GDM1 (cell line): ENCODE data around the gene MEGF11.

ENCODE experiments used
- DNase-seq: peaks from one replicate; lab custom pipeline; 2025; lab: John Stamatoyannopoulos, UW

MEGF11 gene

GRCh38 chr15:66215811-66216210 is 37.7 kb downstream of the MEGF11 start:
- DNase-seq = no peak

GRCh38 chr15:66214246-66214645 is 39.3 kb downstream of the MEGF11 start:
- DNase-seq = peak; percentile 73

GRCh38 chr15:66212563-66212921 is 41.0 kb downstream of the MEGF11 start:
- no peak for DNase-seq

- DNase-seq = no peak
Measured at GRCh38 chr15:66211670-66212562, 41.6 kb downstream of the MEGF11 start.

GRCh38 chr15:66210684-66211083 is 42.9 kb downstream of the MEGF11 start:
- no peak for DNase-seq

- DNase-seq = no peak
Measured at GRCh38 chr15:66198757-66199156, 54.8 kb downstream of the MEGF11 start.

- no peak for DNase-seq
Measured at GRCh38 chr15:66196602-66197001, 56.9 kb downstream of the MEGF11 start.

GRCh38 chr15:66195621-66196230 is 57.8 kb downstream of the MEGF11 start:
- no peak for DNase-seq

GRCh38 chr15:66193066-66193465 is 60.5 kb downstream of the MEGF11 start:
- no peak for DNase-seq

GRCh38 chr15:66190746-66191145 is 62.8 kb downstream of the MEGF11 start:
- no peak for DNase-seq

GRCh38 chr15:66189291-66189690 is 64.3 kb downstream of the MEGF11 start:
- DNase-seq = no peak

- no peak for DNase-seq
Measured at GRCh38 chr15:66188464-66188863, 65.1 kb downstream of the MEGF11 start.

- no peak for DNase-seq
Measured at GRCh38 chr15:66187271-66187670, 66.3 kb downstream of the MEGF11 start.

GRCh38 chr15:66186049-66186825 is 67.3 kb downstream of the MEGF11 start:
- DNase-seq = no peak

- DNase-seq = no peak
Measured at GRCh38 chr15:66184936-66185790, 68.4 kb downstream of the MEGF11 start.

GRCh38 chr15:66184492-66184891 is 69.1 kb downstream of the MEGF11 start:
- no peak for DNase-seq

- no peak for DNase-seq
Measured at GRCh38 chr15:66180531-66181097, 72.9 kb downstream of the MEGF11 start.

GRCh38 chr15:66178531-66178910 is 75.0 kb downstream of the MEGF11 start:
- no peak for DNase-seq

- no peak for DNase-seq
Measured at GRCh38 chr15:66172324-66172980, 81.1 kb downstream of the MEGF11 start.

GRCh38 chr15:66171841-66172240 is 81.7 kb downstream of the MEGF11 start:
- DNase-seq = no peak

- DNase-seq = no peak
Measured at GRCh38 chr15:66170716-66171115, 82.8 kb downstream of the MEGF11 start.
